A673 (cell line): ENCODE data around the gene ETV6. TPM values are rescaled to one million over a fixed set of nuclear protein-coding genes. Genes with fewer than 3 reads are reported as not detected.

Experiments used
- BruUV-seq: library from RNA; stranded (reverse); fragments of 400-500 nt; replicated peaks from 2 replicates; lab custom pipeline; 2021; lab: Mats Ljungman, UMichigan
- CTCF ChIA-PET: fragments of 300-600 bp; sonication (Branson Sonifier 250); formaldehyde crosslinking; loops from one replicate; lab custom pipeline; 2022; ENCODE audit warnings: antibody characterized with exemption; lab: Charles Lee
- POLR2A ChIA-PET: fragments of 300-600 bp; sonication (Branson Sonifier 250); formaldehyde crosslinking; loops from one replicate; lab custom pipeline; 2022; ENCODE audit warnings: antibody characterized with exemption; ENCODE audit not compliant: low non-redundant PET; lab: Charles Lee
- DNase-seq: peaks from one replicate; pipeline ENCODE4 v3.0.0-alpha.2; 2015; ENCODE audit warnings: low spot score
- H3K27ac ChIP-seq: fragments of 200-600 bp; sonication (generic); 2 replicates; pipeline ENCODE4 v1.5.1; 2016; ENCODE audit warnings: mixed run types, low read depth, mild to moderate bottlenecking, mixed read lengths, antibody characterized with exemption, low read length; ENCODE audit not compliant: poor library complexity, severe bottlenecking
- H3K27me3 ChIP-seq: fragments of 200-600 bp; sonication (generic); replicated peaks from 2 replicates; pipeline ENCODE4 v1.6.1; 2017; ENCODE audit warnings: mixed run types, low read depth, mild to moderate bottlenecking, mixed read lengths, antibody characterized with exemption, low read length; ENCODE audit not compliant: insufficient read depth, poor library complexity
- H3K36me3 ChIP-seq: fragments of 200-600 bp; sonication (generic); 2 replicates; pipeline ENCODE4 v1.6.1; 2016; ENCODE audit warnings: mixed run types, mild to moderate bottlenecking, mixed read lengths, antibody characterized with exemption, low read length; ENCODE audit not compliant: insufficient read depth, poor library complexity, severe bottlenecking
- H3K4me1 ChIP-seq: fragments of 200-600 bp; sonication (generic); 2 replicates; pipeline ENCODE4 v1.6.1; 2017; ENCODE audit warnings: mixed run types, mild to moderate bottlenecking, mixed read lengths, antibody characterized with exemption, low read length; ENCODE audit not compliant: insufficient read depth, poor library complexity, severe bottlenecking
- H3K4me3 ChIP-seq: fragments of 200-600 bp; sonication (generic); 2 replicates; pipeline ENCODE4 v1.5.1; 2016; ENCODE audit warnings: low read depth, mixed run types, mild to moderate bottlenecking, mixed read lengths, low read length; ENCODE audit not compliant: poor library complexity, severe bottlenecking
- H3K9me3 ChIP-seq: fragments of 200-600 bp; sonication (generic); 2 replicates; pipeline ENCODE4 v1.6.1; 2016; ENCODE audit warnings: mixed run types, low read depth, mild to moderate bottlenecking, mixed read lengths, antibody characterized with exemption, low read length; ENCODE audit not compliant: poor library complexity, severe bottlenecking
- CTCF ChIP-seq: fragments of 300-800, 200-600 bp; sonication (generic); conservative IDR thresholded peaks from 2 replicates; pipeline ENCODE4 v1.5.1; 2017; ENCODE audit warnings: low read depth, mild to moderate bottlenecking, antibody characterized with exemption, low read length, moderate library complexity, mixed read lengths
- EZH2 ChIP-seq: fragments of 200-600 bp; sonication (generic); IDR thresholded peaks from 2 replicates; pipeline ENCODE4 v1.6.1; 2017; ENCODE audit warnings: borderline replicate concordance, low read depth, mild to moderate bottlenecking, mixed read lengths, antibody characterized with exemption, low read length; ENCODE audit not compliant: poor library complexity, severe bottlenecking
- intact Hi-C: fragments of 100-400 bp; cut with micrococcal nuclease; formaldehyde crosslinking; loops from one replicate; pipeline ENCODE4 v1.10.0; 2022; ENCODE audit not compliant: unreplicated experiment
- total RNA-seq: library from RNA; stranded (reverse); gene quantifications from 2 replicates; pipeline ENCODE4 v1.2.3, GENCODE V29; 2021

The ETV6 gene
- total RNA-seq, 1 experiment from 2014 or later: 32.4 TPM

- intact Hi-C loops: loop anchor here (5.0 to 10.0 kb wide), 6 partner anchors 63 to 363 kb away; no protein-coding TSS in a partner anchor
- CTCF ChIA-PET: no interaction called here
Measured at GRCh38 chr12:11654338-11654737, 4.9 kb downstream of the ETV6 start.

GRCh38 chr12:11654802-11655201 is 5.3 kb downstream of the ETV6 start:
- no peak overlapping the region for H3K27ac ChIP-seq
- no peaks in the 10 kb centered on the region for H3K36me3 ChIP-seq
- DNase-seq: no peak
- peaks cover 41% of the 10 kb centered on the region for H3K4me1 ChIP-seq
- intact Hi-C loops: loop anchor here (5.0 to 10.0 kb wide), 6 partner anchors 62 to 362 kb away; no protein-coding TSS in a partner anchor
- no peak overlapping the region for H3K4me3 ChIP-seq
- TF ChIP-seq CTCF: no peak
- no peak for TF ChIP-seq EZH2
- ChIA-PET CTCF (no interaction called here), POLR2A (interaction anchor here (0.6 kb wide), 1 partner anchor 109 kb away, joined by 3 read pairs; no protein-coding TSS in a partner anchor)
- no peaks in the 10 kb centered on the region for H3K27me3 ChIP-seq
- no TSS peak for BruUV-seq
- no peaks in the 10 kb centered on the region for H3K9me3 ChIP-seq

More at GRCh38 chr12:11654338-11654737, 4.9 kb downstream of the ETV6 start:
- H3K27ac ChIP-seq: no peak overlapping the region
- TF ChIP-seq EZH2 (no peak), CTCF (no peak)
- POLR2A ChIA-PET: no interaction called here
- DNase-seq: no peak
- H3K4me1 ChIP-seq: peaks cover 41% of the 10 kb centered on the region
- no peaks in the 10 kb centered on the region for H3K9me3 ChIP-seq
- no peak overlapping the region for H3K4me3 ChIP-seq
- H3K27me3 ChIP-seq: no peaks in the 10 kb centered on the region
- H3K36me3 ChIP-seq: no peaks in the 10 kb centered on the region
- no TSS peak for BruUV-seq

GRCh38 chr12:11655842-11656241 is 6.4 kb downstream of the ETV6 start:
- BruUV-seq: no TSS peak
- no peak overlapping the region for H3K27ac ChIP-seq
- ChIA-PET POLR2A (no interaction called here), CTCF (no interaction called here)
- DNase-seq: no peak
- TF ChIP-seq EZH2: no peak
- no peaks in the 10 kb centered on the region for H3K27me3 ChIP-seq
- no peaks in the 10 kb centered on the region for H3K36me3 ChIP-seq
- H3K4me3 ChIP-seq: no peak overlapping the region
- peaks cover 41% of the 10 kb centered on the region for H3K4me1 ChIP-seq
- intact Hi-C loops: loop anchor here (10.0 kb wide), 1 partner anchor 109 kb away; no protein-coding TSS in a partner anchor
- no peaks in the 10 kb centered on the region for H3K9me3 ChIP-seq

GRCh38 chr12:11656550-11656949 is 7.1 kb downstream of the ETV6 start:
- TF ChIP-seq EZH2 (no peak), CTCF (no peak)
- Histone ChIP-seq H3K4me1 (peaks cover 41% of the 10 kb centered on the region), H3K4me3 (no peak overlapping the region), H3K9me3 (no peaks in the 10 kb centered on the region), H3K27me3 (no peaks in the 10 kb centered on the region), H3K27ac (peak overlapping the region; percentile 5), H3K36me3 (no peaks in the 10 kb centered on the region)
- intact Hi-C loops: loop anchor here (10.0 kb wide), 1 partner anchor 108 kb away; no protein-coding TSS in a partner anchor
- no peak for DNase-seq
- no TSS peak for BruUV-seq
- CTCF ChIA-PET: no interaction called here
- POLR2A ChIA-PET: no interaction called here
